AG09319 (cell line): Measurements from ENCODE around the gene EGFR.

Experiments
- DNase-seq: peaks from one replicate; pipeline ENCODE4 v3.0.0-alpha.2; 2010; ENCODE audit warnings: low read depth; ENCODE audit errors: extremely low read depth
- CTCF ChIP-seq: IDR thresholded peaks from 2 replicates; pipeline ENCODE4 v1.5.1; 2011; ENCODE audit warnings: low read depth, mild to moderate bottlenecking, inconsistent platforms, low read length, moderate library complexity

EGFR gene

GRCh38 chr7:55092186-55092974 lies 73.6 kb downstream of the EGFR start:
- DNase-seq, result no peak
- TF ChIP-seq CTCF, result no peak

- DNase-seq, result no peak
- no peak for TF ChIP-seq CTCF
Observed at GRCh38 chr7:55092975-55093373, 74.2 kb downstream of the EGFR start.

GRCh38 chr7:55093674-55094073 lies 74.9 kb downstream of the EGFR start:
- DNase-seq, result no peak
- no peak for TF ChIP-seq CTCF

GRCh38 chr7:55094092-55094690 lies 75.4 kb downstream of the EGFR start:
- TF ChIP-seq CTCF, result no peak
- no peak for DNase-seq

GRCh38 chr7:55095672-55096071 lies 76.9 kb downstream of the EGFR start:
- DNase-seq, result no peak
- no peak for TF ChIP-seq CTCF

GRCh38 chr7:55096323-55096722 lies 77.5 kb downstream of the EGFR start:
- no peak for DNase-seq
- TF ChIP-seq CTCF, result no peak

GRCh38 chr7:55097100-55097499 lies 78.3 kb downstream of the EGFR start:
- DNase-seq, result no peak
- no peak for TF ChIP-seq CTCF
